GM21423 (cell line): ENCODE data around the gene INCA1.

Experiments
- ATAC-seq: cut with Tn5 transposase; IDR thresholded peaks from one replicate; pipeline ENCODE4 v1.9.1; 2021; ENCODE audit warnings: mild to moderate bottlenecking, moderate library complexity; ENCODE audit not compliant: unreplicated experiment

The INCA1 gene

DNA sequence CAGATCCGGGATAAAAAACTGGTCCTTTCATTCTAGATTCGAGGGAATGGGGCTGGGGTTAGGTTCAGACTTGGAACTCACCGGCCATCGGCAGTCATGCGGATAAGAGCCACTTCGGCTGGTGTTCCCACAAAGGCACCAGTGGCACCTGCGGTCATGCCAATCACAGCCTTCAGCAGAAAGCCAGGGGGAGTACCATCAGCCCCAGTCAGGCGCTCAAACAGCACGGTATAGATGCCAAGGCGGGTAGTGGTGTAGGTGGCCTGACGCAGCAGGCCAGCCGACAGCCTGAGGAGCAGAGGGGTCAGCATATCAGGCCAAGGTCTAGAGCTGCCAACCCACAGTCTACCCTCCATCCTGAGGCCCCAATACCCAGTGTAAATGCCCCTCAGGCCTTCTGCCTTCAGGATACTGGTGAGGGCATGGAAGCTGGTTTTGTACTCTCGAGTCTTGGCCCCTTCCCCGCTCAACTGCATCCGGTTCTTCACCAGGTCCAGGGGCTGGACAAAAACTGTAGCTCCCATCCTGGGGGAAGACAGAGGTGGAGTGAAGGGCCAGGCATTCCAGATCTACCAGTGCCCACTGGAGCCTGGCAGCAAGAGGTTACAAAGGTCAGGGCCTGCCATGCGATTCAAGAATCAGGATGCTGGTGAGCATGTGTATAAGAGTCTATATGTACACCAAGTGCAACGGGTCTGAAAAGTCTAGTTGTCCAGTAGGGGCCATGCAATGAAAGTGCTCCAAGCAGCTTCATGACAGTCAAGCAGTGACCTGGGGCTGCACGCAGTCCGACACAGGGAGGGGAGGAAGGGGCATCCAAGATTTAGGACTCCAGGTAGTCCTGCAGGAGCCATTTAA lies 58.4 kb downstream of the INCA1 start:
- ATAC-seq: no peak
